D721Med (cell line): ENCODE measurements around the gene PTPRC.
A peak's percentile ranks its signal among the peaks of the same experiment; 100 is the strongest.

ENCODE experiments used
- DNase-seq: peaks from one replicate; pipeline ENCODE4 v3.0.0; 2011; ENCODE audit warnings: low spot score; ENCODE audit not compliant: insufficient read length
- FAIRE-seq: peaks from 2 replicates; lab custom pipeline; 2011; peaks lifted over from hg19 to GRCh38; lab: Jason Lieb, UNC
- CTCF ChIP-seq: IDR thresholded peaks from 2 replicates; pipeline ENCODE4 v1.5.1; 2012; ENCODE audit warnings: mild to moderate bottlenecking, control low read depth; ENCODE audit not compliant: insufficient read depth; ENCODE audit errors: missing control alignments

The PTPRC gene

GRCh38 chr1:198629610-198630009, 9.2 kb upstream of the PTPRC start:
- DNase-seq, result no peak
- no peak for TF ChIP-seq CTCF
- FAIRE-seq, result peak; percentile 55

- FAIRE-seq, result peak; percentile 11
- TF ChIP-seq CTCF, result no peak
- no peak for DNase-seq
Measured at GRCh38 chr1:198630863-198631262, 8.0 kb upstream of the PTPRC start.

- TF ChIP-seq CTCF, result no peak
- FAIRE-seq (peak; percentile 56), DNase-seq (no peak)
Measured at GRCh38 chr1:198631292-198631691, 7.5 kb upstream of the PTPRC start.

GRCh38 chr1:198632007-198632406, 6.8 kb upstream of the PTPRC start:
- FAIRE-seq (no peak), DNase-seq (no peak)
- no peak for TF ChIP-seq CTCF

- TF ChIP-seq CTCF, result no peak
- FAIRE-seq, result no peak
- no peak for DNase-seq
Measured at GRCh38 chr1:198633675-198634121, 5.1 kb upstream of the PTPRC start.

GRCh38 chr1:198635964-198636363, 2.9 kb upstream of the PTPRC start:
- DNase-seq (no peak), FAIRE-seq (peak; percentile 69)
- TF ChIP-seq CTCF, result no peak

GRCh38 chr1:198636391-198636790, 2.4 kb upstream of the PTPRC start:
- DNase-seq (no peak), FAIRE-seq (no peak)
- no peak for TF ChIP-seq CTCF
